Endothelial cell of umbilical vein (primary cell): Measurements from ENCODE around the gene PLEKHG1. TPM values are rescaled to one million over a fixed set of nuclear protein-coding genes. Genes with fewer than 3 reads are reported as not detected.

Experiments
- BruUV-seq: library from RNA; stranded (reverse); fragments of 400-500 nt; replicated peaks from 2 replicates; lab custom pipeline; 2021; lab: Mats Ljungman, UMichigan
- CTCF ChIA-PET: fragments of 300-600, 350-600 bp; sonication (Branson Sonifier 250); formaldehyde crosslinking; loops from one replicate; lab custom pipeline; 2021; ENCODE audit warnings: antibody characterized with exemption, inconsistent platforms; lab: Charles Lee
- POLR2A ChIA-PET: fragments of 300-600, 350-600 bp; sonication (Branson Sonifier 250); formaldehyde crosslinking; loops from one replicate; lab custom pipeline; 2021; ENCODE audit warnings: antibody characterized with exemption, inconsistent platforms; lab: Charles Lee
- DNase-seq: peaks from one replicate; pipeline ENCODE4 v3.0.0-alpha.2; 2011; ENCODE audit warnings: low read depth, low spot score
- FAIRE-seq: peaks from 2 replicates; lab custom pipeline; 2011; peaks lifted over from hg19 to GRCh38; lab: Jason Lieb, UNC
- H2AFZ ChIP-seq: 2 replicates; pipeline ENCODE4 v1.6.0; 2012; ENCODE audit warnings: low read depth, low read length, control low read depth, inconsistent platforms
- H3K27ac ChIP-seq: 2 replicates; pipeline ENCODE4 v1.5.1; 2011; ENCODE audit warnings: low read depth, mild to moderate bottlenecking, control low read depth, low read length, moderate library complexity; ENCODE audit not compliant: insufficient read depth
- H3K27me3 ChIP-seq, 2 experiments: 2 replicates each; pipeline versions ENCODE4 v1.6.0 to v1.6.1; 2011; ENCODE audit warnings: low read length in 2 of 2, mixed read lengths in 1 of 2; ENCODE audit not compliant: control insufficient read depth in 2 of 2, insufficient read depth in 2 of 2
- H3K36me3 ChIP-seq, 2 experiments: 2 replicates in 1 of 2; 3 replicates in 1 of 2; pipeline ENCODE4 v1.5.1; 2011; ENCODE audit warnings: low read length in 2 of 2, mild to moderate bottlenecking in 1 of 2, moderate library complexity in 1 of 2; ENCODE audit not compliant: control insufficient read depth in 2 of 2, insufficient read depth in 2 of 2; ENCODE audit errors: extremely low read depth in 1 of 2
- H3K4me1 ChIP-seq: 3 replicates; pipeline ENCODE4 v1.5.1; 2011; ENCODE audit warnings: mild to moderate bottlenecking, low read length; ENCODE audit not compliant: control insufficient read depth, insufficient read depth; ENCODE audit errors: extremely low read depth
- H3K4me2 ChIP-seq: 2 replicates; pipeline ENCODE4 v1.6.1; 2011; ENCODE audit warnings: low read length, control low read depth, mixed read lengths; ENCODE audit not compliant: insufficient read depth
- H3K4me3 ChIP-seq, 3 experiments: fragments of 200-600 bp in 1 of 3; sonication (generic), shearing (Covaris generic) in 1 of 3; replicated peaks in 1 of 3; 2 replicates each; pipeline ENCODE4 v1.5.1; 2011 to 2016; ENCODE audit warnings: control low read depth in 3 of 3, low read length in 3 of 3, mild to moderate bottlenecking in 2 of 3, inconsistent platforms in 1 of 3, low read depth in 1 of 3, moderate library complexity in 1 of 3; ENCODE audit not compliant: insufficient read depth in 1 of 3
- H3K79me2 ChIP-seq: 2 replicates; pipeline ENCODE4 v1.6.0; 2012; ENCODE audit warnings: low read length, inconsistent platforms; ENCODE audit not compliant: control insufficient read depth, insufficient read depth
- H3K9ac ChIP-seq: replicated peaks from 2 replicates; pipeline ENCODE3; 2011; ENCODE audit warnings: low read length, control low read depth; ENCODE audit not compliant: insufficient read depth; ENCODE audit errors: extremely low read depth
- H3K9me1 ChIP-seq: replicated peaks from 3 replicates; pipeline ENCODE4 v1.6.0; 2011; ENCODE audit warnings: mild to moderate bottlenecking, low read length; ENCODE audit not compliant: control insufficient read depth, insufficient read depth; ENCODE audit errors: extremely low read depth
- H3K9me3 ChIP-seq: replicated peaks from 2 replicates; pipeline ENCODE4 v1.5.1; 2012; ENCODE audit warnings: low read length, inconsistent platforms; ENCODE audit not compliant: control insufficient read depth, insufficient read depth
- H4K20me1 ChIP-seq: replicated peaks from 2 replicates; pipeline ENCODE3; 2011; ENCODE audit warnings: mild to moderate bottlenecking, low read length; ENCODE audit not compliant: control insufficient read depth, insufficient read depth; ENCODE audit errors: extremely low read depth
- EZH2 ChIP-seq: IDR thresholded peaks from 2 replicates; pipeline ENCODE4 v1.6.1; 2012; ENCODE audit warnings: borderline replicate concordance, low read depth, mild to moderate bottlenecking, moderate library complexity, low read length, inconsistent platforms; ENCODE audit not compliant: severe bottlenecking
- FOS ChIP-seq: IDR thresholded peaks from 2 replicates; pipeline ENCODE4 v1.6.1; 2011; ENCODE audit warnings: mild to moderate bottlenecking, low read length, moderate library complexity, borderline replicate concordance; ENCODE audit not compliant: insufficient read depth
- GATA2 ChIP-seq: IDR thresholded peaks from 2 replicates; pipeline ENCODE4 v1.7.0; 2011; ENCODE audit warnings: low read depth, mild to moderate bottlenecking, moderate library complexity, mixed read lengths, low read length; ENCODE audit not compliant: insufficient read length, insufficient read depth
- JUN ChIP-seq: IDR thresholded peaks from 2 replicates; pipeline ENCODE4 v1.6.1; 2011; ENCODE audit warnings: borderline replicate concordance, low read depth; ENCODE audit not compliant: insufficient read length, insufficient read depth
- MYC ChIP-seq: IDR thresholded peaks from one replicate; pipeline ENCODE4 v1.6.1; 2011; ENCODE audit warnings: mild to moderate bottlenecking, low read depth, low read length
- POLR2A ChIP-seq: IDR thresholded peaks from 2 replicates; pipeline ENCODE4 v1.6.1; 2012; ENCODE audit warnings: low read depth, mild to moderate bottlenecking, control low read depth, low read length
- POLR2AphosphoS5 ChIP-seq: IDR thresholded peaks from 2 replicates; pipeline ENCODE4 v1.6.1; 2012; ENCODE audit warnings: low read depth, mild to moderate bottlenecking, control low read depth, low read length, moderate library complexity; ENCODE audit not compliant: insufficient read depth
- dilution Hi-C: fragments of 300-500 bp; cut with MboI; formaldehyde crosslinking; loops from one replicate; pipeline ENCODE4 v1.15.0; 2019; ENCODE audit warnings: low sequenced_read_pairs; ENCODE audit not compliant: extremely low pct_ligation_motif_present
- intact Hi-C: fragments of 100-400 bp; cut with micrococcal nuclease; formaldehyde crosslinking; loops from one replicate; pipeline ENCODE4 v1.10.0; 2022
- polyA plus RNA-seq, 4 experiments: library from polyadenylated mRNA; depleted of rRNA in 3 of 4; stranded (reverse) in 3 of 4; unstranded in 1 of 4; fragments of >200 nt; gene quantifications; 2 replicates each; pipeline versions ENCODE4 v1.2.1 to v1.2.3, GENCODE V29; 2011 to 2012; ENCODE audit warnings: missing spikeins in 1 of 4
- total RNA-seq: library from RNA; stranded (reverse); gene quantifications from 2 replicates; pipeline ENCODE4 v1.2.3, GENCODE V29; 2021
- TF ChIP-seq, protein P1 (sequence below), 2 donors: IDR thresholded peaks; 1 replicate in 1 of 2; 2 replicates in 1 of 2; pipeline ENCODE4 v1.5.1; 2011; ENCODE audit warnings: low read length in 2 of 2, mild to moderate bottlenecking in 2 of 2, moderate library complexity in 2 of 2, control low read depth in 1 of 2, inconsistent platforms in 1 of 2, low read depth in 1 of 2; ENCODE audit not compliant: insufficient read depth in 1 of 2; ENCODE audit errors: extremely low read depth in 1 of 2
- TF ChIP-seq, protein P2 (sequence below): IDR thresholded peaks from 2 replicates; pipeline ENCODE4 v1.6.1; 2011; ENCODE audit not compliant: insufficient read depth, insufficient read length

Gene PLEKHG1
- total and polyA plus RNA-seq, 2 donors (not counting 3 experiments of a cell fraction or from before 2014, with no cell fraction given), result 8.8 to 62.5 TPM

DNA sequence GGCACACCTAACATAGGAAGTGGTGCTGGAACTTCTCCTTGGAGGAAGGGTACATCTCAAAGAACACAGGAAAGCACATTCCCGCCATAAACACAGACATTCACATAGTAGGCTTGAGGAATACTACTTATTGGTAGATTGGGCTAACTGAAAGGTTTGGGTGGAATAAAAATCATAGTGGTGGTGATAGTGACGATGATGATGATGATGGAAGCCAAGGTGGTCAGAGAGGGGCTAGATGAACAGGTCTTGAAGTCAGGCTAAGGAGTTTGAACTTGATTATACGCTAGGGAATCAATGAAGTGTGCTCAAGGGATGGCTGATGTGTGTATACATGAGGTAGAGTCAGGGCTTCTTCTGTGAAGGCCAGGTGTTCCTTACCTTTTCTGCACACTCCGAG lies 12.0 kb upstream of the PLEKHG1 start:
- H3K9me3 ChIP-seq, result no peaks in the 10 kb centered on the region
- H3K9ac ChIP-seq, result no peak overlapping the region
- H3K9me1 ChIP-seq, result no peaks in the 10 kb centered on the region
- dilution Hi-C loops, result no loop called here
- no peak overlapping the region for H3K27ac ChIP-seq
- H3K79me2 ChIP-seq, result no peaks in the 10 kb centered on the region
- ChIA-PET POLR2A (no interaction called here), CTCF (no interaction called here)
- TF ChIP-seq EZH2 (no peak), FOS (no peak), MYC (no peak), JUN (no peak), POLR2A (no peak), GATA2 (no peak), POLR2AphosphoS5 (no peak)
- TF ChIP-seq, protein P1, sequence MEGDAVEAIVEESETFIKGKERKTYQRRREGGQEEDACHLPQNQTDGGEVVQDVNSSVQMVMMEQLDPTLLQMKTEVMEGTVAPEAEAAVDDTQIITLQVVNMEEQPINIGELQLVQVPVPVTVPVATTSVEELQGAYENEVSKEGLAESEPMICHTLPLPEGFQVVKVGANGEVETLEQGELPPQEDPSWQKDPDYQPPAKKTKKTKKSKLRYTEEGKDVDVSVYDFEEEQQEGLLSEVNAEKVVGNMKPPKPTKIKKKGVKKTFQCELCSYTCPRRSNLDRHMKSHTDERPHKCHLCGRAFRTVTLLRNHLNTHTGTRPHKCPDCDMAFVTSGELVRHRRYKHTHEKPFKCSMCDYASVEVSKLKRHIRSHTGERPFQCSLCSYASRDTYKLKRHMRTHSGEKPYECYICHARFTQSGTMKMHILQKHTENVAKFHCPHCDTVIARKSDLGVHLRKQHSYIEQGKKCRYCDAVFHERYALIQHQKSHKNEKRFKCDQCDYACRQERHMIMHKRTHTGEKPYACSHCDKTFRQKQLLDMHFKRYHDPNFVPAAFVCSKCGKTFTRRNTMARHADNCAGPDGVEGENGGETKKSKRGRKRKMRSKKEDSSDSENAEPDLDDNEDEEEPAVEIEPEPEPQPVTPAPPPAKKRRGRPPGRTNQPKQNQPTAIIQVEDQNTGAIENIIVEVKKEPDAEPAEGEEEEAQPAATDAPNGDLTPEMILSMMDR (IDR thresholded peaks at IDR 0.05; ENCODE audit: extremely low read depth in 1 of 2, insufficient read depth in 1 of 2, low read depth in 1 of 2, low read length in 2 of 2), result no peak
- TF ChIP-seq, protein P2, sequence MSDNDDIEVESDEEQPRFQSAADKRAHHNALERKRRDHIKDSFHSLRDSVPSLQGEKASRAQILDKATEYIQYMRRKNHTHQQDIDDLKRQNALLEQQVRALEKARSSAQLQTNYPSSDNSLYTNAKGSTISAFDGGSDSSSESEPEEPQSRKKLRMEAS, result no peak
- no peak for DNase-seq
- H3K4me3 ChIP-seq, result no peak overlapping the region
- intact Hi-C loops, result no loop called here
- no peaks in the 10 kb centered on the region for H3K36me3 ChIP-seq
- BruUV-seq, result no TSS peak
- no peak overlapping the region for H3K4me2 ChIP-seq
- no peaks in the 10 kb centered on the region for H4K20me1 ChIP-seq
- no peaks in the 10 kb centered on the region for H3K4me1 ChIP-seq
- no peak for FAIRE-seq
- H3K27me3 ChIP-seq, result peaks cover 10 to 13% of the 10 kb centered on the region in 2 experiments
- no peak overlapping the region for H2AFZ ChIP-seq
